WTC11 (cell line): Measurements from ENCODE around the gene PARVB. TPM values are rescaled to one million over a fixed set of nuclear protein-coding genes. Genes with fewer than 3 reads are reported as not detected.

ENCODE experiments used
- ATAC-seq: fragments of 200-7000 bp; cut with Tn5 transposase; 2 replicates; pipeline ENCODE4 v1.10.0; 2021; ENCODE audit warnings: mild to moderate bottlenecking, moderate library complexity
- CTCF ChIA-PET: fragments of 300-600 bp; sonication (Branson Sonifier 250); formaldehyde crosslinking; loops from one replicate; lab custom pipeline; 2021; ENCODE audit warnings: antibody characterized with exemption; lab: Charles Lee
- POLR2A ChIA-PET: fragments of 350-600 bp; sonication (Branson Sonifier 250); formaldehyde crosslinking; loops from one replicate; lab custom pipeline; 2021; ENCODE audit warnings: antibody characterized with exemption; lab: Charles Lee
- DNase-seq: peaks from one replicate; pipeline ENCODE4 v3.0.0; 2021; ENCODE audit warnings: low spot score
- H3K27ac Mint-ChIP-seq: 2 replicates; pipeline ENCODE4 v1.8.0; 2021; ENCODE audit warnings: mixed read lengths
- H3K27me3 Mint-ChIP-seq: 2 replicates; pipeline ENCODE4 v1.8.0; 2021; ENCODE audit warnings: low read depth, mild to moderate bottlenecking, moderate library complexity, mixed read lengths
- H3K36me3 Mint-ChIP-seq: 2 replicates; pipeline ENCODE4 v1.8.0; 2021; ENCODE audit warnings: mixed read lengths
- H3K4me1 Mint-ChIP-seq: 2 replicates; pipeline ENCODE4 v1.8.0; 2022; ENCODE audit warnings: mixed read lengths
- H3K4me3 Mint-ChIP-seq: 2 replicates; pipeline ENCODE4 v1.8.0; 2021; ENCODE audit warnings: mild to moderate bottlenecking, moderate library complexity, mixed read lengths
- H3K9me3 Mint-ChIP-seq: 2 replicates; pipeline ENCODE4 v1.8.0; 2021; ENCODE audit warnings: mixed read lengths
- E2F1 ChIP-seq: sonication (generic); formaldehyde crosslinking; IDR thresholded peaks from 2 replicates; pipeline ENCODE4 v1.8.0; 2022; ENCODE audit warnings: mild to moderate bottlenecking, missing genetic modification reagents
- EMX1 ChIP-seq: fragments of 250-450 bp; sonication (Bioruptor Pico); IDR thresholded peaks from 2 replicates; pipeline ENCODE4 v1.8.0; 2021; ENCODE audit warnings: mild to moderate bottlenecking
- ESRRA ChIP-seq: sonication (generic); formaldehyde crosslinking; IDR thresholded peaks from 2 replicates; pipeline ENCODE4 v1.8.1; 2022; ENCODE audit warnings: mild to moderate bottlenecking, missing genetic modification reagents, borderline replicate concordance
- FOXK1 ChIP-seq: sonication (generic); formaldehyde crosslinking; IDR thresholded peaks from 2 replicates; pipeline ENCODE4 v1.8.0; 2022; ENCODE audit warnings: mild to moderate bottlenecking, moderate library complexity, missing genetic modification reagents
- FOXP4 ChIP-seq: sonication (generic); formaldehyde crosslinking; IDR thresholded peaks from 2 replicates; pipeline ENCODE4 v1.8.0; 2022; ENCODE audit warnings: mild to moderate bottlenecking, missing genetic modification reagents
- GRHL2 ChIP-seq: fragments of 250-450 bp; sonication (Bioruptor Pico); IDR thresholded peaks from 2 replicates; pipeline ENCODE4 v1.8.0; 2022; ENCODE audit warnings: mild to moderate bottlenecking, moderate library complexity; ENCODE audit not compliant: insufficient replicate concordance, severe bottlenecking
- JAZF1 ChIP-seq: fragments of 250-450 bp; sonication (Bioruptor Pico); IDR thresholded peaks from 2 replicates; pipeline ENCODE4 v1.9.0; 2021; ENCODE audit warnings: moderate library complexity, mild to moderate bottlenecking, inconsistent platforms
- MYBL2 ChIP-seq: sonication (generic); formaldehyde crosslinking; IDR thresholded peaks from 2 replicates; pipeline ENCODE4 v1.8.1; 2023; ENCODE audit warnings: mild to moderate bottlenecking, moderate library complexity, missing genetic modification reagents
- PRDM15 ChIP-seq: sonication (generic); formaldehyde crosslinking; IDR thresholded peaks from 2 replicates; pipeline ENCODE4 v1.8.0; 2022; ENCODE audit warnings: missing genetic modification reagents
- RELA ChIP-seq: sonication (generic); formaldehyde crosslinking; IDR thresholded peaks from 2 replicates; pipeline ENCODE4 v1.8.1; 2022; ENCODE audit warnings: missing genetic modification reagents, mild to moderate bottlenecking, borderline replicate concordance
- RORB ChIP-seq: fragments of 250-450 bp; sonication (Bioruptor Pico); IDR thresholded peaks from 2 replicates; pipeline ENCODE4 v1.9.0; 2021; ENCODE audit warnings: mild to moderate bottlenecking
- SOX15 ChIP-seq: fragments of 250-450 bp; sonication (Bioruptor Pico); IDR thresholded peaks from 2 replicates; pipeline ENCODE4 v1.9.0; 2021; ENCODE audit warnings: mild to moderate bottlenecking
- USF2 ChIP-seq: sonication (generic); formaldehyde crosslinking; IDR thresholded peaks from 2 replicates; pipeline ENCODE4 v1.8.1; 2023; ENCODE audit warnings: mild to moderate bottlenecking, missing genetic modification reagents, moderate library complexity
- ZBTB21 ChIP-seq: sonication (generic); formaldehyde crosslinking; IDR thresholded peaks from 2 replicates; pipeline ENCODE4 v1.8.1; 2023; ENCODE audit warnings: mild to moderate bottlenecking, missing genetic modification reagents, borderline replicate concordance
- ZNF138 ChIP-seq: sonication (generic); formaldehyde crosslinking; conservative IDR thresholded peaks from 2 replicates; pipeline ENCODE4 v1.8.1; 2022; ENCODE audit warnings: mild to moderate bottlenecking, moderate library complexity, missing genetic modification reagents
- ZNF532 ChIP-seq: fragments of 250-450 bp; sonication (Bioruptor Pico); IDR thresholded peaks from 2 replicates; pipeline ENCODE4 v1.9.0; 2021; ENCODE audit warnings: mild to moderate bottlenecking, borderline replicate concordance
- ZSCAN18 ChIP-seq: fragments of 250-450 bp; sonication (Bioruptor Pico); IDR thresholded peaks from 2 replicates; pipeline ENCODE4 v2.1.2; 2022; ENCODE audit warnings: mild to moderate bottlenecking, moderate library complexity
- total RNA-seq: library from RNA; stranded (reverse); gene quantifications from 3 replicates; pipeline ENCODE4 v1.2.3, GENCODE V29; 2021

The PARVB gene
- total RNA-seq, 1 experiment from 2014 or later: 3.3 TPM

- H3K9me3 Mint-ChIP-seq: no peaks in the 10 kb centered on the region
- TF ChIP-seq SOX15 (CRISPR knock-in tag): no peak
- TF ChIP-seq USF2: no peak
- TF ChIP-seq RORB (CRISPR knock-in tag): no peak
- TF ChIP-seq EMX1 (CRISPR knock-in tag): no peak
- TF ChIP-seq ZBTB21 (CRISPR knock-in tag): no peak
- no peak for TF ChIP-seq ESRRA
- TF ChIP-seq ZSCAN18: no peak
- no peak for TF ChIP-seq FOXK1 (CRISPR knock-in tag)
- no peak for TF ChIP-seq JAZF1 (CRISPR knock-in tag)
- TF ChIP-seq GRHL2 (CRISPR knock-in tag): no peak
- TF ChIP-seq ZNF138 (CRISPR knock-in tag): no peak
- TF ChIP-seq E2F1 (CRISPR knock-in tag): no peak
- no peak for TF ChIP-seq FOXP4 (CRISPR knock-in tag)
- TF ChIP-seq MYBL2: no peak
- no peak for TF ChIP-seq PRDM15
- ChIA-PET CTCF (interaction anchor here (0.9 to 1.0 kb wide), 2 partner anchors 13 to 25 kb away, joined by 3 read pairs; no protein-coding TSS in a partner anchor), POLR2A (no interaction called here)
- peaks cover 1% of the 10 kb centered on the region for H3K4me1 Mint-ChIP-seq
- peaks cover under 1% of the 10 kb centered on the region; the same call in 1 of the 2 replicates for H3K27me3 Mint-ChIP-seq
- DNase-seq: no peak
- H3K4me3 Mint-ChIP-seq: no peak overlapping the region
- no peak overlapping the region for H3K27ac Mint-ChIP-seq
- no peak for ATAC-seq
- H3K36me3 Mint-ChIP-seq: no peaks in the 10 kb centered on the region
Measured at GRCh38 chr22:44018594-44018993, 5.5 kb upstream of the PARVB start.

- H3K36me3 Mint-ChIP-seq: no peaks in the 10 kb centered on the region
- ChIA-PET POLR2A (no interaction called here), CTCF (interaction anchor here (0.9 to 1.0 kb wide), 2 partner anchors 14 to 26 kb away, joined by 3 read pairs; no protein-coding TSS in a partner anchor)
- no peak overlapping the region for H3K4me3 Mint-ChIP-seq
- no peak overlapping the region for H3K27ac Mint-ChIP-seq
- peaks cover 4% of the 10 kb centered on the region; the same call in 1 of the 2 replicates for H3K27me3 Mint-ChIP-seq
- H3K9me3 Mint-ChIP-seq: no peaks in the 10 kb centered on the region
- ATAC-seq (no peak), DNase-seq (no peak)
- peaks cover 4% of the 10 kb centered on the region for H3K4me1 Mint-ChIP-seq
- TF ChIP-seq ZNF532 (CRISPR knock-in tag): no peak
- no peak for TF ChIP-seq RELA (CRISPR knock-in tag)
Measured at GRCh38 chr22:44019416-44019815, 4.7 kb upstream of the PARVB start.
